Measurements from ENCODE around the gene ZNF260.

DNA sequence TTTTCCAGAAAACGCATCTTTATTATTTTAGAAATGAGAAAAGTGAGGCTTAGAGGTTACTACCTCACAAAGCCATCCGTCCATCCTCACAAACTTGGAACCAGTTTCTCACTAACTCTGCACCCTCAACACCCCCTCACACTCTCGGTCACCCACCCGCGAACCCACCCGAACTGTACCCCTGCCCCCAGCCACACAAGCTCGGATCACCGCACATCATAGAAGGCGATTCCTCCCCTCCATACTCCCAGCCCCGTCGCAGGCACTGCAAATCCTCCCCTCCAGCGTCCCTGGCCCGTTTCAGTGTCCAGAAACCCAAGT lies 238 bp downstream of the ZNF260 start:
- TF ChIP-seq, protein P1, sequence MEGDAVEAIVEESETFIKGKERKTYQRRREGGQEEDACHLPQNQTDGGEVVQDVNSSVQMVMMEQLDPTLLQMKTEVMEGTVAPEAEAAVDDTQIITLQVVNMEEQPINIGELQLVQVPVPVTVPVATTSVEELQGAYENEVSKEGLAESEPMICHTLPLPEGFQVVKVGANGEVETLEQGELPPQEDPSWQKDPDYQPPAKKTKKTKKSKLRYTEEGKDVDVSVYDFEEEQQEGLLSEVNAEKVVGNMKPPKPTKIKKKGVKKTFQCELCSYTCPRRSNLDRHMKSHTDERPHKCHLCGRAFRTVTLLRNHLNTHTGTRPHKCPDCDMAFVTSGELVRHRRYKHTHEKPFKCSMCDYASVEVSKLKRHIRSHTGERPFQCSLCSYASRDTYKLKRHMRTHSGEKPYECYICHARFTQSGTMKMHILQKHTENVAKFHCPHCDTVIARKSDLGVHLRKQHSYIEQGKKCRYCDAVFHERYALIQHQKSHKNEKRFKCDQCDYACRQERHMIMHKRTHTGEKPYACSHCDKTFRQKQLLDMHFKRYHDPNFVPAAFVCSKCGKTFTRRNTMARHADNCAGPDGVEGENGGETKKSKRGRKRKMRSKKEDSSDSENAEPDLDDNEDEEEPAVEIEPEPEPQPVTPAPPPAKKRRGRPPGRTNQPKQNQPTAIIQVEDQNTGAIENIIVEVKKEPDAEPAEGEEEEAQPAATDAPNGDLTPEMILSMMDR (conservative IDR thresholded peaks at IDR 0.05; ENCODE audit: low read depth, low read length): no peak
- TF ChIP-seq MXI1 (IDR thresholded peaks at IDR 0.05; ENCODE audit: borderline replicate concordance, low read depth, low read length): no peak
- TF ChIP-seq CEBPB (IDR thresholded peaks at IDR 0.05; ENCODE audit: low read depth, low read length): no peak
- no peak for TF ChIP-seq NFE2L2 (IDR thresholded peaks at IDR 0.05; ENCODE audit: low read depth, low read length)
- no peak for TF ChIP-seq POLR2A (IDR thresholded peaks at IDR 0.05; ENCODE audit: low read depth, low read length)
- TF ChIP-seq FOS (IDR thresholded peaks at IDR 0.05; ENCODE audit: low read depth, low read length): no peak
- no peak for TF ChIP-seq RAD21 (IDR thresholded peaks at IDR 0.05; ENCODE audit: low read length)
